ENCODE data around the gene PNKD. TPM values are rescaled to one million over a fixed set of nuclear protein-coding genes. Genes with fewer than 3 reads are reported as not detected.
"Not testable (repeated sequence)": the region's sequence is repeated elsewhere in the genome, so short reads cannot be mapped to it uniquely, and the experiment has no call there.

PNKD gene
- total RNA-seq, 2 experiments from 2014 or later: 20.4 to 21.4 TPM

- no peak overlapping the region for H3K27ac Mint-ChIP-seq
- intact Hi-C loops (cut with micrococcal nuclease): no loop called here
Observed at GRCh38 chr2:218267259-218267658, 3.1 kb upstream of the PNKD start.

GRCh38 chr2:218270721-218271486 is 585 bp downstream of the PNKD start:
- H3K27me3 Mint-ChIP-seq (ENCODE audit: low read depth): no peaks in the 10 kb centered on the region
- peak overlapping the region; percentile 80 for H3K4me3 Mint-ChIP-seq
- peak; percentile 21 for DNase-seq
- no peaks in the 10 kb centered on the region for H3K9me3 Mint-ChIP-seq
- intact Hi-C loops (cut with micrococcal nuclease): loop anchor here (1.0 to 5.0 kb wide), 14 partner anchors 15 to 1117 kb away; partner anchors contain the start of genes BCS1L, CNOT9, RNF25 and STK36
- H3K36me3 Mint-ChIP-seq (ENCODE audit: low read depth): peaks cover 20% of the 10 kb centered on the region
- H3K4me1 Mint-ChIP-seq (ENCODE audit: low read depth): peaks cover 42% of the 10 kb centered on the region
- CTCF ChIA-PET: interaction anchor here (0.6 to 7.4 kb wide), 15 partner anchors 12 to 125 kb away, joined by 3 to 214 read pairs (median 5); partner anchors contain the start of gene TMBIM1
- peak overlapping the region; percentile 87 for H3K27ac Mint-ChIP-seq

More at GRCh38 chr2:218267259-218267658, 3.1 kb upstream of the PNKD start:
- DNase-seq: no peak
- no peaks in the 10 kb centered on the region for H3K27me3 Mint-ChIP-seq (ENCODE audit: low read depth)
- peaks cover 36% of the 10 kb centered on the region for H3K4me1 Mint-ChIP-seq (ENCODE audit: low read depth)
- CTCF ChIA-PET: interaction anchor here (0.8 to 1.1 kb wide), 3 partner anchors 9 to 82 kb away, joined by 3 to 4 read pairs (median 3); no protein-coding TSS in a partner anchor
- H3K9me3 Mint-ChIP-seq: no peaks in the 10 kb centered on the region
- H3K36me3 Mint-ChIP-seq (ENCODE audit: low read depth): peaks cover 19% of the 10 kb centered on the region
- no peak overlapping the region for H3K4me3 Mint-ChIP-seq

GRCh38 chr2:218271487-218271797 is 1.1 kb downstream of the PNKD start:
- intact Hi-C loops (cut with micrococcal nuclease): loop anchor here (2.0 to 5.0 kb wide), 2 partner anchors 135 to 626 kb away; no protein-coding TSS in a partner anchor
- Mint-ChIP-seq H3K4me1 (ENCODE audit: low read depth) (peaks cover 40% of the 10 kb centered on the region), H3K9me3 (no peaks in the 10 kb centered on the region), H3K27me3 (ENCODE audit: low read depth) (no peaks in the 10 kb centered on the region), H3K36me3 (ENCODE audit: low read depth) (peaks cover 18% of the 10 kb centered on the region), H3K27ac (no peak overlapping the region), H3K4me3 (peak overlapping the region; percentile 80)
- DNase-seq: no peak
- CTCF ChIA-PET: interaction anchor here (0.7 to 7.4 kb wide), 14 partner anchors 7 to 125 kb away, joined by 3 to 214 read pairs (median 4); partner anchors contain the start of gene TMBIM1

GRCh38 chr2:218271865-218272530 is 1.7 kb downstream of the PNKD start:
- Mint-ChIP-seq H3K4me3 (peak overlapping the region; percentile 80), H3K27ac (no peak overlapping the region), H3K36me3 (ENCODE audit: low read depth) (peaks cover 18% of the 10 kb centered on the region), H3K9me3 (no peaks in the 10 kb centered on the region), H3K27me3 (ENCODE audit: low read depth) (no peaks in the 10 kb centered on the region), H3K4me1 (ENCODE audit: low read depth) (peaks cover 37% of the 10 kb centered on the region)
- intact Hi-C loops (cut with micrococcal nuclease): loop anchor here (1.0 to 5.0 kb wide), 5 partner anchors 29 to 625 kb away; partner anchors contain the start of gene CATIP
- CTCF ChIA-PET: interaction anchor here (0.6 to 7.4 kb wide), 22 partner anchors 8 to 379 kb away, joined by 3 to 214 read pairs (median 4); partner anchors contain the start of gene TMBIM1
- DNase-seq: no peak

GRCh38 chr2:218272531-218273212 is 2.4 kb downstream of the PNKD start:
- Mint-ChIP-seq H3K36me3 (ENCODE audit: low read depth) (peaks cover 22% of the 10 kb centered on the region), H3K4me3 (no peak overlapping the region), H3K27ac (no peak overlapping the region), H3K4me1 (ENCODE audit: low read depth) (peaks cover 31% of the 10 kb centered on the region), H3K27me3 (ENCODE audit: low read depth) (no peaks in the 10 kb centered on the region), H3K9me3 (no peaks in the 10 kb centered on the region)
- CTCF ChIA-PET: interaction anchor here (0.6 to 7.4 kb wide), 32 partner anchors 11 to 422 kb away, joined by 3 to 214 read pairs (median 4); partner anchors contain the start of genes CATIP, CXCR2 and TMBIM1
- intact Hi-C loops (cut with micrococcal nuclease): loop anchor here (1.0 to 5.0 kb wide), 4 partner anchors 29 to 625 kb away; partner anchors contain the start of gene CATIP
- peak; percentile 86 for DNase-seq

GRCh38 chr2:218273214-218273907 is 3.0 kb downstream of the PNKD start:
- not testable (repeated sequence) for H3K9me3 Mint-ChIP-seq; H3K27me3 Mint-ChIP-seq (ENCODE audit: low read depth); H3K4me3 Mint-ChIP-seq; DNase-seq
- H3K27ac Mint-ChIP-seq: peak overlapping the region; percentile 71
- intact Hi-C loops (cut with micrococcal nuclease): loop anchor here (5.0 kb wide), 1 partner anchor 624 kb away; no protein-coding TSS in a partner anchor
- H3K4me1 Mint-ChIP-seq (ENCODE audit: low read depth): peaks cover 31% of the 10 kb centered on the region
- H3K36me3 Mint-ChIP-seq (ENCODE audit: low read depth): peaks cover 21% of the 10 kb centered on the region
- CTCF ChIA-PET: interaction anchor here (0.6 to 7.4 kb wide), 21 partner anchors 11 to 421 kb away, joined by 3 to 214 read pairs (median 4); partner anchors contain the start of genes CATIP, CXCR2 and TMBIM1

- Mint-ChIP-seq H3K36me3 (ENCODE audit: low read depth) (peaks cover 21% of the 10 kb centered on the region), H3K27me3 (ENCODE audit: low read depth) (no peaks in the 10 kb centered on the region), H3K27ac (peak overlapping the region; percentile 71), H3K4me3 (no peak overlapping the region), H3K9me3 (no peaks in the 10 kb centered on the region), H3K4me1 (ENCODE audit: low read depth) (peaks cover 29% of the 10 kb centered on the region)
- CTCF ChIA-PET: interaction anchor here (0.9 to 7.4 kb wide), 10 partner anchors 13 to 123 kb away, joined by 3 to 214 read pairs (median 6); partner anchors contain the start of genes CATIP and TMBIM1
- DNase-seq: no peak
- intact Hi-C loops (cut with micrococcal nuclease): loop anchor here (5.0 kb wide), 1 partner anchor 623 kb away; no protein-coding TSS in a partner anchor
Observed at GRCh38 chr2:218273908-218274249, 3.6 kb downstream of the PNKD start.

GRCh38 chr2:218274586-218274985 is 4.3 kb downstream of the PNKD start:
- Mint-ChIP-seq H3K4me1 (ENCODE audit: low read depth) (peaks cover 23% of the 10 kb centered on the region), H3K4me3 (no peak overlapping the region), H3K27me3 (ENCODE audit: low read depth) (no peaks in the 10 kb centered on the region), H3K9me3 (no peaks in the 10 kb centered on the region), H3K27ac (no peak overlapping the region), H3K36me3 (ENCODE audit: low read depth) (peaks cover 20% of the 10 kb centered on the region)
- CTCF ChIA-PET: interaction anchor here (1.2 to 7.4 kb wide), 6 partner anchors 12 to 87 kb away, joined by 3 to 214 read pairs (median 8); partner anchors contain the start of genes CATIP and TMBIM1
- no peak for DNase-seq
- intact Hi-C loops (cut with micrococcal nuclease): loop anchor here (5.0 kb wide), 1 partner anchor 623 kb away; no protein-coding TSS in a partner anchor

- CTCF ChIA-PET: interaction anchor here (0.6 to 7.4 kb wide), 8 partner anchors 9 to 425 kb away, joined by 3 to 214 read pairs (median 6); partner anchors contain the start of genes CATIP and TMBIM1
Observed at GRCh38 chr2:218275371-218276072, 5.2 kb downstream of the PNKD start.

GRCh38 chr2:218276986-218277755 is 6.9 kb downstream of the PNKD start:
- no peak for DNase-seq
- Mint-ChIP-seq H3K4me1 (ENCODE audit: low read depth) (peaks cover 15% of the 10 kb centered on the region), H3K27ac (peak overlapping the region; percentile 35), H3K36me3 (ENCODE audit: low read depth) (peaks cover 29% of the 10 kb centered on the region), H3K9me3 (no peaks in the 10 kb centered on the region), H3K27me3 (ENCODE audit: low read depth) (no peaks in the 10 kb centered on the region), H3K4me3 (no peak overlapping the region)
- intact Hi-C loops (cut with micrococcal nuclease): no loop called here
- CTCF ChIA-PET: interaction anchor here (7.4 kb wide), 1 partner anchor 10 kb away, joined by 214 read pairs; the partner anchor contains the start of gene TMBIM1

More at GRCh38 chr2:218275371-218276072, 5.2 kb downstream of the PNKD start:
- Mint-ChIP-seq H3K27ac (no peak overlapping the region), H3K9me3 (no peaks in the 10 kb centered on the region), H3K4me3 (no peak overlapping the region), H3K4me1 (ENCODE audit: low read depth) (peaks cover 29% of the 10 kb centered on the region), H3K27me3 (ENCODE audit: low read depth) (no peaks in the 10 kb centered on the region), H3K36me3 (ENCODE audit: low read depth) (peaks cover 25% of the 10 kb centered on the region)
- no peak for DNase-seq
- intact Hi-C loops (cut with micrococcal nuclease): no loop called here
